K562 (cell line): ENCODE data around the gene PTGR1. TPM values are rescaled to one million over a fixed set of nuclear protein-coding genes. Genes with fewer than 3 reads are reported as not detected.

Experiments used
- ATAC-seq: fragments of 200-7000 bp; cut with Tn5 transposase; 3 replicates; pipeline ENCODE4 v1.9.1; 2020; ENCODE audit warnings: moderate library complexity
- BruUV-seq: library from RNA; stranded (reverse); fragments of 400-500 nt; replicated peaks from 2 replicates; lab custom pipeline; 2021; lab: Mats Ljungman, UMichigan
- CTCF ChIA-PET: fragments of 300-600 bp; formaldehyde crosslinking; extraction: SDS; loops from one replicate; lab custom pipeline; 2021; ENCODE audit warnings: low intra/inter-chr PET ratio; lab: Yijun Ruan, JAX
- POLR2A ChIA-PET: fragments of 300-600, 350-650 bp; sonication (Branson Sonifier 250); formaldehyde crosslinking; extraction: SDS; loops from one replicate; lab custom pipeline; 2021; ENCODE audit warnings: antibody characterized with exemption, inconsistent platforms; lab: Yijun Ruan, JAX
- DNase-seq, 4 experiments: peaks; one replicate each; pipeline versions ENCODE4 v3.0.0 to v3.0.0-alpha.2; 2011 to 2018; ENCODE audit warnings: low spot score in 3 of 4, mixed read lengths in 3 of 4; ENCODE audit errors: extremely low read depth in 1 of 4
- FAIRE-seq: peaks from 2 replicates; lab custom pipeline; 2011; peaks lifted over from hg19 to GRCh38; lab: Jason Lieb, UNC
- H2AFZ ChIP-seq: 2 replicates; pipeline ENCODE4 v1.6.0; 2011; ENCODE audit warnings: low read depth, low read length, control low read depth, inconsistent platforms
- H3K27ac ChIP-seq: fragments of 200-600 bp; 3 replicates; pipeline ENCODE4 v1.8.0; 2011; ENCODE audit warnings: low read depth, mild to moderate bottlenecking, control low read depth, inconsistent platforms, low read length, moderate library complexity, mixed read lengths; ENCODE audit errors: extremely low read depth
- H3K27me3 ChIP-seq, 2 experiments: fragments of 300-600 bp in 1 of 2; 2 replicates in 1 of 2; 3 replicates in 1 of 2; pipeline versions ENCODE4 v1.6.0 to v1.8.0; 2011; ENCODE audit warnings: inconsistent platforms in 2 of 2, low read length in 2 of 2, mild to moderate bottlenecking in 1 of 2, mixed read lengths in 1 of 2, moderate library complexity in 1 of 2; ENCODE audit not compliant: control insufficient read depth in 2 of 2, insufficient read depth in 2 of 2
- H3K36me3 ChIP-seq: fragments of 300-600 bp; 3 replicates; pipeline ENCODE4 v1.8.0; 2011; ENCODE audit warnings: mild to moderate bottlenecking, low read length, inconsistent platforms; ENCODE audit not compliant: control insufficient read depth, insufficient read depth
- H3K4me1 ChIP-seq, 2 experiments: fragments of 200-600 bp in 1 of 2; replicated peaks in 1 of 2; 2 replicates in 1 of 2; 3 replicates in 1 of 2; pipeline versions ENCODE4 v1.5.1 to v1.8.0; 2011; ENCODE audit warnings: inconsistent platforms in 2 of 2, low read length in 2 of 2, mild to moderate bottlenecking in 1 of 2, mixed read lengths in 1 of 2, moderate library complexity in 1 of 2; ENCODE audit not compliant: control insufficient read depth in 2 of 2, insufficient read depth in 2 of 2
- H3K4me2 ChIP-seq: 2 replicates; pipeline ENCODE4 v1.6.1; 2011; ENCODE audit warnings: low read length, control low read depth, inconsistent platforms, mixed read lengths; ENCODE audit not compliant: insufficient read depth
- H3K4me3 ChIP-seq: fragments of 200-600 bp; sonication (generic), shearing (Covaris generic); 2 replicates; pipeline ENCODE4 v1.5.1; 2016; ENCODE audit warnings: control low read depth, inconsistent platforms
- H3K79me2 ChIP-seq: fragments of 200-600 bp; 3 replicates; pipeline ENCODE4 v1.8.0; 2011; ENCODE audit warnings: low read length, inconsistent platforms; ENCODE audit not compliant: control insufficient read depth, insufficient read depth
- H3K9ac ChIP-seq, 2 experiments: 2 replicates each; pipeline versions ENCODE4 v1.6.0 to v1.6.1; 2011; ENCODE audit warnings: low read depth in 2 of 2, low read length in 2 of 2, control low read depth in 1 of 2, inconsistent platforms in 1 of 2, mild to moderate bottlenecking in 1 of 2, mixed read lengths in 1 of 2; ENCODE audit not compliant: insufficient read depth in 1 of 2
- H3K9me1 ChIP-seq: one replicate; pipeline ENCODE4 v1.6.0; 2011; ENCODE audit warnings: inconsistent platforms, mild to moderate bottlenecking, low read length, moderate library complexity; ENCODE audit not compliant: control insufficient read depth, insufficient read depth
- H3K9me3 ChIP-seq: replicated peaks from 2 replicates; pipeline ENCODE4 v1.5.1; 2011; ENCODE audit warnings: low read depth, low read length, inconsistent platforms; ENCODE audit not compliant: control insufficient read depth, insufficient read depth
- H4K20me1 ChIP-seq: replicated peaks from 2 replicates; pipeline ENCODE4 v1.6.1; 2011; ENCODE audit warnings: low read length, inconsistent platforms, mixed read lengths; ENCODE audit not compliant: control insufficient read depth, insufficient read depth
- ATF3 ChIP-seq, 2 experiments: fragments of 450-650 bp in 1 of 2; sonication (generic) in 1 of 2; formaldehyde crosslinking in 1 of 2; IDR thresholded peaks in 1 of 2; conservative IDR thresholded peaks in 1 of 2; 2 replicates each; pipeline versions ENCODE4 v1.6.1 to v1.8.1; 2016 to 2023; ENCODE audit warnings: mild to moderate bottlenecking in 2 of 2, moderate library complexity in 2 of 2, inconsistent platforms in 1 of 2, missing genetic modification reagents in 1 of 2
- BRD4 ChIP-seq: fragments of 200-600 bp; sonication (generic); IDR thresholded peaks from 2 replicates; pipeline ENCODE4 v1.6.1; 2017; ENCODE audit warnings: inconsistent platforms
- FOXA3 ChIP-seq, 2 experiments: fragments of 450-650 bp in 1 of 2; sonication (generic) in 1 of 2; formaldehyde crosslinking; IDR thresholded peaks in 1 of 2; conservative IDR thresholded peaks in 1 of 2; 2 replicates each; pipeline versions ENCODE4 v1.4.0 to v1.8.0; 2020 to 2022; ENCODE audit warnings: mild to moderate bottlenecking in 2 of 2, missing genetic modification reagents in 1 of 2
- HDAC1 ChIP-seq, 2 experiments: fragments of 450-650 bp; IDR thresholded peaks; 2 replicates each; pipeline ENCODE4 v1.6.1; 2016 to 2017; ENCODE audit warnings: inconsistent platforms in 1 of 2, mild to moderate bottlenecking in 1 of 2, moderate library complexity in 1 of 2
- HMBOX1 ChIP-seq: sonication (generic); IDR thresholded peaks from 2 replicates; pipeline ENCODE4 v1.6.1; 2016
- JUND ChIP-seq, 2 experiments: IDR thresholded peaks; 2 replicates in 1 of 2; 3 replicates in 1 of 2; pipeline ENCODE4 v1.6.1; 2011; ENCODE audit warnings: borderline replicate concordance in 2 of 2, low read depth in 2 of 2, low read length in 2 of 2, improper control_type of control experiment in 1 of 2, missing biosample characterization in 1 of 2, missing genetic modification characterization in 1 of 2, missing genetic modification reagents in 1 of 2
- KDM1A ChIP-seq, 2 experiments: fragments of 450-650 bp; IDR thresholded peaks; 2 replicates each; pipeline ENCODE4 v1.6.1; 2016; ENCODE audit warnings: mild to moderate bottlenecking in 2 of 2
- MEIS2 ChIP-seq: fragments of 450-650 bp; IDR thresholded peaks from 2 replicates; pipeline ENCODE4 v1.6.1; 2014; ENCODE audit warnings: mild to moderate bottlenecking; ENCODE audit not compliant: partially characterized antibody
- MNT ChIP-seq, 2 experiments: fragments of 450-650 bp; conservative IDR thresholded peaks; 2 replicates each; pipeline ENCODE4 v1.6.1; 2017; ENCODE audit warnings: mild to moderate bottlenecking in 2 of 2, moderate library complexity in 2 of 2
- PHF21A ChIP-seq: fragments of 450-650 bp; IDR thresholded peaks from 2 replicates; pipeline ENCODE4 v1.6.1; 2017; ENCODE audit warnings: low read depth, borderline replicate concordance
- PKNOX1 ChIP-seq: fragments of 450-650 bp; IDR thresholded peaks from 2 replicates; pipeline ENCODE4 v1.6.1; 2016
- WHSC1 ChIP-seq: IDR thresholded peaks from one replicate; pipeline ENCODE4 v1.6.1; 2012; ENCODE audit warnings: low read length, control low read depth, inconsistent platforms
- ZFP36 ChIP-seq: fragments of 150-350 bp; IDR thresholded peaks from 2 replicates; pipeline ENCODE4 v1.6.1; 2018; ENCODE audit warnings: low read length, low read depth; ENCODE audit not compliant: partially characterized antibody
- ZNF668 ChIP-seq: fragments of 250-450 bp; sonication (Bioruptor Pico); IDR thresholded peaks from 2 replicates; pipeline ENCODE4 v1.8.0; 2022; ENCODE audit warnings: mild to moderate bottlenecking, inconsistent platforms
- ZNF764 ChIP-seq: fragments of 250-450 bp; sonication (Bioruptor Pico); IDR thresholded peaks from 2 replicates; pipeline ENCODE4 v1.4.0; 2020; ENCODE audit warnings: low read depth, mild to moderate bottlenecking, moderate library complexity
- WGBS: fragments of 100-300 bp; shearing (Covaris generic); methylation state at CpG from one replicate; pipeline ENCODE4 v1.1.6; 2016; ENCODE audit warnings: low coverage, mixed read lengths; ENCODE audit not compliant: insufficient coverage; ENCODE audit errors: missing lambda C conversion rate; 5-methylcytosine and 5-hydroxymethylcytosine counted together
- in situ Hi-C: fragments of 300-500 bp; cut with MboI; formaldehyde crosslinking; loops from 4 replicates; pipeline ENCODE4 v1.15.0; 2018; ENCODE audit warnings: inconsistent platforms, mixed read lengths
- intact Hi-C: fragments of 100-400 bp; cut with micrococcal nuclease; formaldehyde crosslinking; loops from 2 replicates; pipeline ENCODE4 v1.14.2; 2022
- polyA plus RNA-seq, 8 experiments: library from polyadenylated mRNA; depleted of rRNA in 4 of 8; stranded (reverse) in 5 of 8; unstranded in 3 of 8; fragments of >200 nt; fragmentation: Nextera tagmentation in 2 of 8; fragmentation: Illumina TruSeq in 1 of 8; extraction: Ambion mirVana in 2 of 8; extraction: Trizol in 1 of 8; gene quantifications; 2 replicates each; pipeline versions ENCODE4 v1.2.1 to v1.2.3, GENCODE V29; 2011 to 2014; ENCODE audit warnings: inconsistent platforms in 1 of 8, missing spikeins in 1 of 8
- total RNA-seq, 7 experiments: library from RNA; depleted of rRNA in 6 of 7; stranded (reverse); fragments of >200 nt in 6 of 7; fragmentation: Illumina TruSeq in 2 of 7; extraction: Trizol in 2 of 7; gene quantifications; 2 replicates each; pipeline versions ENCODE4 v1.2.1 to v1.2.3, GENCODE V29; 2011 to 2021; ENCODE audit warnings: low replicate concordance in 1 of 7

PTGR1 gene
- total and polyA plus RNA-seq, 9 of the 15 experiments (the other 6 are each of a cell fraction or from before 2014, with no cell fraction given): 0.22 TPM; not detected in 8

GRCh38 chr9:111601237-111602018 lies 2.0 kb upstream of the PTGR1 start:
- H2AFZ ChIP-seq: no peak overlapping the region
- POLR2A ChIA-PET: interaction anchor here (1.1 kb wide), 1 partner anchor 11 kb away, joined by 3 read pairs; no protein-coding TSS in a partner anchor
- intact Hi-C loops: no loop called here
- no peak overlapping the region for H3K27ac ChIP-seq
- H3K4me2 ChIP-seq: no peak overlapping the region
- H3K9ac ChIP-seq: no peak overlapping the region
- H3K27me3 ChIP-seq: peaks cover 17 to 21% of the 10 kb centered on the region in 2 experiments; a peak in 4 of 5 replicates
- CTCF ChIA-PET: interaction anchor here (0.8 kb wide), 1 partner anchor 20 kb away, joined by 4 read pairs; no protein-coding TSS in a partner anchor
- peak in 3 of 4 experiments; percentile 15 to 32 (median 17) for DNase-seq
- no peaks in the 10 kb centered on the region for H3K79me2 ChIP-seq
- WGBS: 5% methylated on average over 10 of the region's 10 CpGs
- no peaks in the 10 kb centered on the region for H3K36me3 ChIP-seq
- peaks cover 2% of the 10 kb centered on the region; the same call in 1 of the 2 replicates for H3K9me3 ChIP-seq
- H4K20me1 ChIP-seq: no peaks in the 10 kb centered on the region
- peak; percentile 51; the same call in 2 of the 3 replicates for ATAC-seq
- in situ Hi-C loops: no loop called here
- peaks cover 2 to 14% of the 10 kb centered on the region in 2 experiments; a peak in 2 of 5 replicates for H3K4me1 ChIP-seq
- BruUV-seq: no TSS peak
- no peaks in the 10 kb centered on the region for H3K9me1 ChIP-seq
- H3K4me3 ChIP-seq: no peak overlapping the region
- no peak for FAIRE-seq
- TF ChIP-seq ZFP36 (peak; percentile 8), FOXA3 (CRISPR knock-in tag; conservative IDR thresholded peaks at IDR 0.05 in 1 of 2, IDR thresholded peaks at IDR 0.05 in 1 of 2) (peak in 1 of 2 experiments; percentile 73; a peak in 2 of 4 replicates), PKNOX1 (peak; percentile 27; the same call in 1 of the 2 replicates), WHSC1 (no peak), KDM1A (IDR thresholded peaks at IDR 0.05) (peak; percentile 99), HMBOX1 (peak; percentile 63; the same call in 1 of the 2 replicates), HDAC1 (IDR thresholded peaks at IDR 0.05) (peak in 1 of 2 experiments; percentile 97; a peak in 2 of 4 replicates), MEIS2 (peak; percentile 59), ATF3 (IDR thresholded peaks at IDR 0.05) (peak; percentile 90), ATF3 (CRISPR knock-in tag; conservative IDR thresholded peaks at IDR 0.05) (no peak), BRD4 (no peak), JUND (IDR thresholded peaks at IDR 0.05; ENCODE audit: borderline replicate concordance, low read depth, low read length) (peak; percentile 92), JUND (tag; IDR thresholded peaks at IDR 0.05; ENCODE audit: borderline replicate concordance, low read depth, low read length) (peak; percentile 94; the same call in 2 of the 3 replicates), PHF21A (peak; percentile 88; the same call in 1 of the 2 replicates), MNT (conservative IDR thresholded peaks at IDR 0.05) (peak in 1 of 2 experiments; percentile 61; a peak in 1 of 4 replicates), ZNF668 (CRISPR knock-in tag) (no peak), ZNF764 (CRISPR knock-in tag) (no peak)
